Measurements from ENCODE around the gene DENND6B. TPM values are rescaled to one million over a fixed set of nuclear protein-coding genes. Genes with fewer than 3 reads are reported as not detected.

The DENND6B gene
- total and polyA plus RNA-seq, 2 of the 13 experiments (the other 11 are each of a cell fraction or from before 2014, with no cell fraction given) = 0.95 to 3.8 TPM

DNA sequence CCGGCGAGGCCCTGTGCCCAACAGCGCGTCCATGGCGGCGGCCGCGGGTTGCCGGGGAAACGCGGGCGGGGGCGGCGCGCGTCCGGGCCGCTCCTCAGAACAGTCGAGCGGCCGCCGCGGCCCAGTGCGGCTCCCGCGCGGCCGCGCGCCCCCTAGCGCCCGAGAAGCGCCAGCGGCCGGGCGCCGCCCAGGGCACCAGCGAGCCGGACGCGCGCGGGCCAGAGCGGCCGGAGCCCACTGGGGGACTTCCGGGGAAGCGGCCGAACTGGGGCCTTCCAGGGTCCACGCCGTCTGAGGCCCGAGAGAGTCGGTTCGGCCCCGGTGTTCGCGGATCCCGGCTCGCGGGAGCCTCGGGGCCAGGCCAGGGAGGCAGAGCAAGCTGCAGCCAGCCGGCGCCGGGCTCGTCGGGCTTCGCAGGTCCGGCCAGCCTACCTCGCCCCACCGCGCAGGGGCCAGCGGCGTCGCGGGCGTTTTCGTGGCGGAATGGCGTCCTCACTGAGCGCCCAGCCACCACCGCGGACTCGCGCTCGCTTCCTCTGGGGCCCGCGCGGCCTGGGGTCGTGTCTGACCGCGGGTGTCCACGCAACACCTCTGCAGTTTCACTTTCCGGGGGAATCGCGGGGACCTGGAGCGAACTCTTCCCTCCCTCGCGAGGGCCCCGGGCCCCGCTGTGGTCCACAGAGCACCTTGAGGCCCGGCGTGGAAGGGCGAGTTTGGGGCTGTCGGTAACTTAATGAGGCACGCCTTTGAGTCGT is at the start of gene DENND6B (continued):
- TF ChIP-seq, protein P1, sequence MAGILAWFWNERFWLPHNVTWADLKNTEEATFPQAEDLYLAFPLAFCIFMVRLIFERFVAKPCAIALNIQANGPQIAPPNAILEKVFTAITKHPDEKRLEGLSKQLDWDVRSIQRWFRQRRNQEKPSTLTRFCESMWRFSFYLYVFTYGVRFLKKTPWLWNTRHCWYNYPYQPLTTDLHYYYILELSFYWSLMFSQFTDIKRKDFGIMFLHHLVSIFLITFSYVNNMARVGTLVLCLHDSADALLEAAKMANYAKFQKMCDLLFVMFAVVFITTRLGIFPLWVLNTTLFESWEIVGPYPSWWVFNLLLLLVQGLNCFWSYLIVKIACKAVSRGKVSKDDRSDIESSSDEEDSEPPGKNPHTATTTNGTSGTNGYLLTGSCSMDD (CRISPR knock-in tag; IDR thresholded peaks at IDR 0.05) = 0 out of 2 replicates have a peak, but pooled peaks have one; percentile 52
- TF ChIP-seq ZNF7 (CRISPR knock-in tag; IDR thresholded peaks at IDR 0.05) = no peak
- TF ChIP-seq WIZ (CRISPR knock-in tag; IDR thresholded peaks at IDR 0.05) = no peak
- TF ChIP-seq, protein P2, sequence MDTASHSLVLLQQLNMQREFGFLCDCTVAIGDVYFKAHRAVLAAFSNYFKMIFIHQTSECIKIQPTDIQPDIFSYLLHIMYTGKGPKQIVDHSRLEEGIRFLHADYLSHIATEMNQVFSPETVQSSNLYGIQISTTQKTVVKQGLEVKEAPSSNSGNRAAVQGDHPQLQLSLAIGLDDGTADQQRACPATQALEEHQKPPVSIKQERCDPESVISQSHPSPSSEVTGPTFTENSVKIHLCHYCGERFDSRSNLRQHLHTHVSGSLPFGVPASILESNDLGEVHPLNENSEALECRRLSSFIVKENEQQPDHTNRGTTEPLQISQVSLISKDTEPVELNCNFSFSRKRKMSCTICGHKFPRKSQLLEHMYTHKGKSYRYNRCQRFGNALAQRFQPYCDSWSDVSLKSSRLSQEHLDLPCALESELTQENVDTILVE (CRISPR knock-in tag; IDR thresholded peaks at IDR 0.05) = no peak
- TF ChIP-seq, protein P3, sequence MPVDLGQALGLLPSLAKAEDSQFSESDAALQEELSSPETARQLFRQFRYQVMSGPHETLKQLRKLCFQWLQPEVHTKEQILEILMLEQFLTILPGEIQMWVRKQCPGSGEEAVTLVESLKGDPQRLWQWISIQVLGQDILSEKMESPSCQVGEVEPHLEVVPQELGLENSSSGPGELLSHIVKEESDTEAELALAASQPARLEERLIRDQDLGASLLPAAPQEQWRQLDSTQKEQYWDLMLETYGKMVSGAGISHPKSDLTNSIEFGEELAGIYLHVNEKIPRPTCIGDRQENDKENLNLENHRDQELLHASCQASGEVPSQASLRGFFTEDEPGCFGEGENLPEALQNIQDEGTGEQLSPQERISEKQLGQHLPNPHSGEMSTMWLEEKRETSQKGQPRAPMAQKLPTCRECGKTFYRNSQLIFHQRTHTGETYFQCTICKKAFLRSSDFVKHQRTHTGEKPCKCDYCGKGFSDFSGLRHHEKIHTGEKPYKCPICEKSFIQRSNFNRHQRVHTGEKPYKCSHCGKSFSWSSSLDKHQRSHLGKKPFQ (CRISPR knock-in tag; IDR thresholded peaks at IDR 0.05; ENCODE audit: insufficient replicate concordance) = peak; percentile 67
- no peak for TF ChIP-seq ZNF619 (CRISPR knock-in tag; IDR thresholded peaks at IDR 0.05)
- TF ChIP-seq MIER3 (CRISPR knock-in tag; IDR thresholded peaks at IDR 0.05; ENCODE audit: borderline replicate concordance) = no peak
- no peak for TF ChIP-seq ZNF567 (CRISPR knock-in tag; IDR thresholded peaks at IDR 0.05; ENCODE audit: borderline replicate concordance)
- TF ChIP-seq ZNF747 (CRISPR knock-in tag; IDR thresholded peaks at IDR 0.05; ENCODE audit: borderline replicate concordance) = no peak
- TF ChIP-seq MATR3 (CRISPR knock-in tag; IDR thresholded peaks at IDR 0.05) = no peak
- 0 out of 2 replicates have a peak, but pooled peaks have one; percentile 34 for TF ChIP-seq REXO4 (CRISPR knock-in tag; IDR thresholded peaks at IDR 0.05; ENCODE audit: borderline replicate concordance)
- TF ChIP-seq, protein P4, sequence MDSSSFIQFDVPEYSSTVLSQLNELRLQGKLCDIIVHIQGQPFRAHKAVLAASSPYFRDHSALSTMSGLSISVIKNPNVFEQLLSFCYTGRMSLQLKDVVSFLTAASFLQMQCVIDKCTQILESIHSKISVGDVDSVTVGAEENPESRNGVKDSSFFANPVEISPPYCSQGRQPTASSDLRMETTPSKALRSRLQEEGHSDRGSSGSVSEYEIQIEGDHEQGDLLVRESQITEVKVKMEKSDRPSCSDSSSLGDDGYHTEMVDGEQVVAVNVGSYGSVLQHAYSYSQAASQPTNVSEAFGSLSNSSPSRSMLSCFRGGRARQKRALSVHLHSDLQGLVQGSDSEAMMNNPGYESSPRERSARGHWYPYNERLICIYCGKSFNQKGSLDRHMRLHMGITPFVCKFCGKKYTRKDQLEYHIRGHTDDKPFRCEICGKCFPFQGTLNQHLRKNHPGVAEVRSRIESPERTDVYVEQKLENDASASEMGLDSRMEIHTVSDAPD (CRISPR knock-in tag; IDR thresholded peaks at IDR 0.05) = no peak
- TF ChIP-seq, protein P5, sequence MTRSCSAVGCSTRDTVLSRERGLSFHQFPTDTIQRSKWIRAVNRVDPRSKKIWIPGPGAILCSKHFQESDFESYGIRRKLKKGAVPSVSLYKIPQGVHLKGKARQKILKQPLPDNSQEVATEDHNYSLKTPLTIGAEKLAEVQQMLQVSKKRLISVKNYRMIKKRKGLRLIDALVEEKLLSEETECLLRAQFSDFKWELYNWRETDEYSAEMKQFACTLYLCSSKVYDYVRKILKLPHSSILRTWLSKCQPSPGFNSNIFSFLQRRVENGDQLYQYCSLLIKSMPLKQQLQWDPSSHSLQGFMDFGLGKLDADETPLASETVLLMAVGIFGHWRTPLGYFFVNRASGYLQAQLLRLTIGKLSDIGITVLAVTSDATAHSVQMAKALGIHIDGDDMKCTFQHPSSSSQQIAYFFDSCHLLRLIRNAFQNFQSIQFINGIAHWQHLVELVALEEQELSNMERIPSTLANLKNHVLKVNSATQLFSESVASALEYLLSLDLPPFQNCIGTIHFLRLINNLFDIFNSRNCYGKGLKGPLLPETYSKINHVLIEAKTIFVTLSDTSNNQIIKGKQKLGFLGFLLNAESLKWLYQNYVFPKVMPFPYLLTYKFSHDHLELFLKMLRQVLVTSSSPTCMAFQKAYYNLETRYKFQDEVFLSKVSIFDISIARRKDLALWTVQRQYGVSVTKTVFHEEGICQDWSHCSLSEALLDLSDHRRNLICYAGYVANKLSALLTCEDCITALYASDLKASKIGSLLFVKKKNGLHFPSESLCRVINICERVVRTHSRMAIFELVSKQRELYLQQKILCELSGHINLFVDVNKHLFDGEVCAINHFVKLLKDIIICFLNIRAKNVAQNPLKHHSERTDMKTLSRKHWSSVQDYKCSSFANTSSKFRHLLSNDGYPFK (CRISPR knock-in tag; IDR thresholded peaks at IDR 0.05; ENCODE audit: borderline replicate concordance) = 0 out of 2 replicates have a peak, but pooled peaks have one; percentile 24
- no peak for TF ChIP-seq EHMT2 (IDR thresholded peaks at IDR 0.05; ENCODE audit: borderline replicate concordance, low read depth, low read length)
- TF ChIP-seq TEAD3 (CRISPR knock-in tag; optimal IDR thresholded peaks at IDR 0.05; ENCODE audit: borderline replicate concordance) = no peak
- no peak for TF ChIP-seq HOXA7 (CRISPR knock-in tag; IDR thresholded peaks at IDR 0.05)
- 0 out of 2 replicates have a peak, but pooled peaks have one; percentile 37 for TF ChIP-seq ZNF468 (CRISPR knock-in tag; IDR thresholded peaks at IDR 0.05)
- TF ChIP-seq ZNF761 (CRISPR knock-in tag; conservative IDR thresholded peaks at IDR 0.05) = peak; percentile 67; the same call in 1 of the 2 replicates
- no peak for TF ChIP-seq TCF7L2 (IDR thresholded peaks at IDR 0.05; ENCODE audit: low read depth, low read length)
- peak; percentile 90 for TF ChIP-seq ZNF776 (CRISPR knock-in tag; IDR thresholded peaks at IDR 0.05)
- no peak for TF ChIP-seq MIXL1 (CRISPR knock-in tag; IDR thresholded peaks at IDR 0.05)
- TF ChIP-seq NR2F6 (IDR thresholded peaks at IDR 0.05) = no peak
- no peak for TF ChIP-seq NR2F6 (CRISPR knock-in tag; IDR thresholded peaks at IDR 0.05)

Data from HepG2 (cell line).